HEK293 (cell line): ENCODE results near the gene BCL6B.
A peak's percentile ranks its signal among the peaks of the same experiment; 100 is the strongest.

Experiments
- CTCF ChIA-PET: fragments of 350-600 bp; formaldehyde crosslinking; extraction: SDS; loops from one replicate; lab custom pipeline; 2021; ENCODE audit warnings: antibody characterized with exemption; lab: Yijun Ruan, JAX
- POLR2A ChIA-PET: fragments of 300-600 bp; formaldehyde crosslinking; extraction: SDS; loops from one replicate; lab custom pipeline; 2020; ENCODE audit warnings: antibody characterized with exemption, inconsistent platforms; lab: Yijun Ruan, JAX
- H3K27ac ChIP-seq: fragments of 200-500 bp; sonication (Bioruptor generic); 2 replicates; pipeline ENCODE4 v1.5.1; 2014; ENCODE audit warnings: low read depth, low read length, control low read depth, inconsistent platforms; ENCODE audit errors: extremely low read depth
- H3K36me3 ChIP-seq, 2 experiments: fragments of 200-500 bp in 1 of 2; sonication (Bioruptor generic) in 1 of 2; 1 replicate in 1 of 2; 2 replicates in 1 of 2; pipeline ENCODE4 v1.5.1; 2014 to 2017; ENCODE audit warnings: inconsistent platforms in 2 of 2, low read length in 2 of 2; ENCODE audit not compliant: control insufficient read depth in 2 of 2, insufficient read depth in 1 of 2
- H3K4me1 ChIP-seq: fragments of 200-500 bp; sonication (Bioruptor generic); 2 replicates; pipeline ENCODE4 v1.5.1; 2014; ENCODE audit warnings: mild to moderate bottlenecking, low read length, inconsistent platforms; ENCODE audit not compliant: control insufficient read depth, insufficient read depth
- H3K4me3 ChIP-seq: 2 replicates; pipeline ENCODE4 v1.5.1; 2011; ENCODE audit warnings: low read depth, mild to moderate bottlenecking, control low read depth, low read length, moderate library complexity
- H3K9me3 ChIP-seq: fragments of 200-500 bp; sonication (Bioruptor generic); 2 replicates; pipeline ENCODE4 v1.5.1; 2014; ENCODE audit warnings: low read depth, low read length, inconsistent platforms; ENCODE audit not compliant: control insufficient read depth, insufficient read depth
- BCL11B ChIP-seq: fragments of 450-650 bp; formaldehyde crosslinking; IDR thresholded peaks from 2 replicates; pipeline ENCODE4 v1.5.1; 2016; ENCODE audit warnings: low read depth, missing biosample characterization, missing genetic modification characterization
- GLIS2 ChIP-seq: fragments of 450-650 bp; formaldehyde crosslinking; IDR thresholded peaks from 2 replicates; pipeline ENCODE4 v1.5.1; 2016; ENCODE audit warnings: missing biosample characterization, missing genetic modification characterization
- KLF16 ChIP-seq: fragments of 450-650 bp; formaldehyde crosslinking; IDR thresholded peaks from 2 replicates; pipeline ENCODE4 v1.5.1; 2017; ENCODE audit warnings: missing biosample characterization, missing genetic modification characterization
- REPIN1 ChIP-seq: fragments of 450-650 bp; formaldehyde crosslinking; IDR thresholded peaks from 2 replicates; pipeline ENCODE4 v1.5.1; 2017; ENCODE audit warnings: missing biosample characterization, missing genetic modification characterization, low read depth
- SCRT2 ChIP-seq: fragments of 450-650 bp; formaldehyde crosslinking; IDR thresholded peaks from 2 replicates; pipeline ENCODE4 v1.5.1; 2016; ENCODE audit warnings: missing biosample characterization, missing genetic modification characterization
- TCF7L2 ChIP-seq: IDR thresholded peaks from 2 replicates; pipeline ENCODE4 v1.6.1; 2011; ENCODE audit warnings: low read depth, mild to moderate bottlenecking, inconsistent platforms, low read length, moderate library complexity, borderline replicate concordance
- TRIM28 ChIP-seq: IDR thresholded peaks from 2 replicates; pipeline ENCODE4 v1.6.1; 2011; ENCODE audit warnings: low read length, control low read depth, borderline replicate concordance
- WT1 ChIP-seq: fragments of 450-650 bp; formaldehyde crosslinking; IDR thresholded peaks from 2 replicates; pipeline ENCODE4 v1.5.1; 2016; ENCODE audit warnings: missing biosample characterization, missing genetic modification characterization
- ZNF146 ChIP-seq: fragments of 450-650 bp; formaldehyde crosslinking; IDR thresholded peaks from 2 replicates; pipeline ENCODE4 v1.5.1; 2016; ENCODE audit warnings: missing biosample characterization, missing genetic modification characterization
- ZNF175 ChIP-seq: fragments of 450-650 bp; formaldehyde crosslinking; IDR thresholded peaks from 2 replicates; pipeline ENCODE4 v1.5.1; 2016; ENCODE audit warnings: missing biosample characterization, missing genetic modification characterization
- ZNF202 ChIP-seq: fragments of 450-650 bp; formaldehyde crosslinking; IDR thresholded peaks from 2 replicates; pipeline ENCODE4 v1.5.1; 2016; ENCODE audit warnings: missing biosample characterization, missing genetic modification characterization, borderline replicate concordance
- ZNF274 ChIP-seq, 2 experiments: fragments of 200-500 bp in 1 of 2; fragments of 450-650 bp in 1 of 2; sonication (Bioruptor generic) in 1 of 2; formaldehyde crosslinking in 1 of 2; IDR thresholded peaks; 2 replicates each; pipeline versions ENCODE4 v1.5.1 to v1.6.1; 2014 to 2016; ENCODE audit warnings: borderline replicate concordance in 1 of 2, inconsistent platforms in 1 of 2, low read length in 1 of 2, missing biosample characterization in 1 of 2, missing genetic modification characterization in 1 of 2
- ZNF335 ChIP-seq: fragments of 450-650 bp; formaldehyde crosslinking; conservative IDR thresholded peaks from 2 replicates; pipeline ENCODE4 v1.5.1; 2016; ENCODE audit warnings: missing biosample characterization, missing genetic modification characterization
- ZNF404 ChIP-seq: fragments of 450-650 bp; formaldehyde crosslinking; IDR thresholded peaks from 2 replicates; pipeline ENCODE4 v1.5.1; 2017; ENCODE audit warnings: missing biosample characterization, missing genetic modification characterization
- ZNF423 ChIP-seq: fragments of 450-650 bp; formaldehyde crosslinking; IDR thresholded peaks from 2 replicates; pipeline ENCODE4 v1.5.1; 2016; ENCODE audit warnings: missing biosample characterization, missing genetic modification characterization
- ZNF521 ChIP-seq: fragments of 450-650 bp; formaldehyde crosslinking; IDR thresholded peaks from 2 replicates; pipeline ENCODE4 v1.5.1; 2017; ENCODE audit warnings: missing biosample characterization, mild to moderate bottlenecking, missing genetic modification characterization
- ZNF558 ChIP-seq: fragments of 450-650 bp; formaldehyde crosslinking; IDR thresholded peaks from 2 replicates; pipeline ENCODE4 v1.5.1; 2016; ENCODE audit warnings: missing biosample characterization, missing genetic modification characterization
- ZNF571 ChIP-seq: fragments of 450-650 bp; formaldehyde crosslinking; IDR thresholded peaks from 2 replicates; pipeline ENCODE4 v1.5.0; 2017; ENCODE audit warnings: missing biosample characterization, missing genetic modification characterization
- ZNF623 ChIP-seq: fragments of 450-650 bp; formaldehyde crosslinking; IDR thresholded peaks from 2 replicates; pipeline ENCODE4 v1.5.1; 2016; ENCODE audit warnings: missing biosample characterization, missing genetic modification characterization
- ZNF843 ChIP-seq: fragments of 450-650 bp; formaldehyde crosslinking; IDR thresholded peaks from 2 replicates; pipeline ENCODE4 v1.5.1; 2016; ENCODE audit warnings: missing biosample characterization, missing genetic modification characterization
- TF ChIP-seq, protein P1 (sequence below): IDR thresholded peaks from 2 replicates; pipeline ENCODE4 v1.6.1; 2011; ENCODE audit warnings: mild to moderate bottlenecking, low read depth, low read length, borderline replicate concordance
- TF ChIP-seq, protein P2 (sequence below): fragments of 450-650 bp; formaldehyde crosslinking; IDR thresholded peaks from 2 replicates; pipeline ENCODE4 v1.5.1; 2016; ENCODE audit warnings: missing biosample characterization, missing genetic modification characterization
- TF ChIP-seq, protein P3 (sequence below): fragments of 450-650 bp; formaldehyde crosslinking; IDR thresholded peaks from 2 replicates; pipeline ENCODE4 v1.5.1; 2016; ENCODE audit warnings: missing biosample characterization, missing genetic modification characterization

Gene BCL6B

DNA sequence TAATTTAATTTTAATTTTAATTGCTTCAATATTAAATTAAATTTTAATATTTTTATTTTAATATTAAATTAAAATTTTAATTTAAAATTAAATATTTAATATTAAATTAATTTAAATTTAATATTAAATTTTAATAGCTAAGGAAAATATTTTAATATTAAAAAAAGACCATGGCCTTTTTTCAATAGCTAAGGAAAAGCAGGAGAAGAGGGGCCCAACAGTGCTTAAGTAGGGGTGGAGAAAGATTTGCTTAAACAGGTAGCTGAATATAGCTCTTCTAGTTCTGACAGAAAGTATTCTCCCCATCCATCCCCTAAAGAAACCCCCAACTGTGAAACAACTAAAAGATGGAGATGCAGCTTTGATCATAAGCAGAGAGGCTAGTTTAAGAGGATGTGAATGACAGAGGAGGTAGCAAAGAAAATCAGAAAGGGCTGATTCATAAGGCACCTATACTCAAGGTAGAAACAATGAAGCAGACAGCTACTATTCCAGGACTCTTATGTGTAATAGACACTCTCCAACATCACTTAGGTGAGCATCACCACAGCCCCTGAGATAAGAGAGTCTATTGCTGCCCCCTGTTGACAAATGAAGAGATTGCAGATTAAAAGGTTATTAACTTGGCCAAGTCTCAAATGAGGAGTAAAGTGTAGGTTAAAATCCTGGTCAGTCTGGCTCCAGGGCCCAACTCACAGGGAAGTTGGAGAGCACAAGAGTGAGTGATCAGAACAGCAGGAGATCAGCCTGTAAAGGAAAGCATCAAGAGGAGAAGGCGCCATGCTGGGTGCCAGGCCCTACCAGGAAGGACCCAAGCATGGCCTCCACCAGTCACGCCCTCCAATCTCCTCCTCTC is 18.2 kb upstream of the BCL6B start (continued):
- TF ChIP-seq SCRT2 (tag by site-specific recombination): no peak
- no peak for TF ChIP-seq KLF16 (tag by site-specific recombination)
- no peak for TF ChIP-seq ZNF146 (tag by site-specific recombination)
- TF ChIP-seq, protein P1, sequence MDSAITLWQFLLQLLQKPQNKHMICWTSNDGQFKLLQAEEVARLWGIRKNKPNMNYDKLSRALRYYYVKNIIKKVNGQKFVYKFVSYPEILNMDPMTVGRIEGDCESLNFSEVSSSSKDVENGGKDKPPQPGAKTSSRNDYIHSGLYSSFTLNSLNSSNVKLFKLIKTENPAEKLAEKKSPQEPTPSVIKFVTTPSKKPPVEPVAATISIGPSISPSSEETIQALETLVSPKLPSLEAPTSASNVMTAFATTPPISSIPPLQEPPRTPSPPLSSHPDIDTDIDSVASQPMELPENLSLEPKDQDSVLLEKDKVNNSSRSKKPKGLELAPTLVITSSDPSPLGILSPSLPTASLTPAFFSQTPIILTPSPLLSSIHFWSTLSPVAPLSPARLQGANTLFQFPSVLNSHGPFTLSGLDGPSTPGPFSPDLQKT: no peak
- TF ChIP-seq TRIM28: 0 out of 2 replicates have a peak, but pooled peaks have one; percentile 15
- no peak for TF ChIP-seq WT1 (tag by site-specific recombination)
- 0 out of 2 replicates have a peak, but pooled peaks have one; percentile 24 for TF ChIP-seq ZNF623
- peak; percentile 57 for TF ChIP-seq ZNF335 (tag by site-specific recombination)
- TF ChIP-seq TCF7L2: no peak

DNA sequence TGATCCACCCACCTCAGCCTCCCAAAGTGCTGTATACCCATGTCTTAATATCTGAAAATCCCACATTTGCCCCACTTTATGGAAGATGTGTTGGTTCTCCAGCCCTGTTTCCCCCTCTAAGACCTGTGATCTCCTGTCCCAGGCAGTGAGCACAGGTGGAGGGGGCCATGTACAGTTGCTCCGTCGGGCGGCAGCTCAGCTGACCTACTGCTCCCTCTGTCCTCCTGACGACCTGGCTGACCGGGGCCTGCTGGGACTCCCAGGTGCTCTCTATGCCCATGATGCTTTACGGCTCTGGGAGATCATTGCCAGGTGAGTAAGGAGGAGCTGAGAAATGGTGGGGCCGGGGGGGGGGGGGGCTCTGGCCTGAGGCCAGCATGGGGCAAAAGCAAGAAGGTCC is 17.1 kb upstream of the BCL6B start:
- ChIA-PET POLR2A (interaction anchor here (0.6 to 0.7 kb wide), 2 partner anchors 33 to 560 kb away, joined by 5 to 6 read pairs; no protein-coding TSS in a partner anchor), CTCF (interaction anchor here (0.9 to 8.7 kb wide), 9 partner anchors 12 to 339 kb away, joined by 4 to 169 read pairs (median 24); partner anchors contain the start of gene BCL6B)
- TF ChIP-seq ZNF175 (tag by site-specific recombination) (no peak), ZNF571 (tag by site-specific recombination) (no peak), GLIS2 (tag by site-specific recombination) (no peak), ZNF423 (tag by site-specific recombination) (no peak), ZNF202 (no peak), BCL11B (tag by site-specific recombination) (no peak), REPIN1 (tag by site-specific recombination) (no peak), ZNF558 (tag by site-specific recombination) (no peak), ZNF404 (tag by site-specific recombination) (no peak), ZNF521 (tag by site-specific recombination) (no peak), ZNF623 (no peak), ZNF843 (tag by site-specific recombination) (no peak), ZNF274 (IDR thresholded peaks at IDR 0.05; ENCODE audit: low read length) (no peak), ZNF274 (tag by site-specific recombination; IDR thresholded peaks at IDR 0.05; ENCODE audit: borderline replicate concordance) (no peak)
- TF ChIP-seq, protein P2, sequence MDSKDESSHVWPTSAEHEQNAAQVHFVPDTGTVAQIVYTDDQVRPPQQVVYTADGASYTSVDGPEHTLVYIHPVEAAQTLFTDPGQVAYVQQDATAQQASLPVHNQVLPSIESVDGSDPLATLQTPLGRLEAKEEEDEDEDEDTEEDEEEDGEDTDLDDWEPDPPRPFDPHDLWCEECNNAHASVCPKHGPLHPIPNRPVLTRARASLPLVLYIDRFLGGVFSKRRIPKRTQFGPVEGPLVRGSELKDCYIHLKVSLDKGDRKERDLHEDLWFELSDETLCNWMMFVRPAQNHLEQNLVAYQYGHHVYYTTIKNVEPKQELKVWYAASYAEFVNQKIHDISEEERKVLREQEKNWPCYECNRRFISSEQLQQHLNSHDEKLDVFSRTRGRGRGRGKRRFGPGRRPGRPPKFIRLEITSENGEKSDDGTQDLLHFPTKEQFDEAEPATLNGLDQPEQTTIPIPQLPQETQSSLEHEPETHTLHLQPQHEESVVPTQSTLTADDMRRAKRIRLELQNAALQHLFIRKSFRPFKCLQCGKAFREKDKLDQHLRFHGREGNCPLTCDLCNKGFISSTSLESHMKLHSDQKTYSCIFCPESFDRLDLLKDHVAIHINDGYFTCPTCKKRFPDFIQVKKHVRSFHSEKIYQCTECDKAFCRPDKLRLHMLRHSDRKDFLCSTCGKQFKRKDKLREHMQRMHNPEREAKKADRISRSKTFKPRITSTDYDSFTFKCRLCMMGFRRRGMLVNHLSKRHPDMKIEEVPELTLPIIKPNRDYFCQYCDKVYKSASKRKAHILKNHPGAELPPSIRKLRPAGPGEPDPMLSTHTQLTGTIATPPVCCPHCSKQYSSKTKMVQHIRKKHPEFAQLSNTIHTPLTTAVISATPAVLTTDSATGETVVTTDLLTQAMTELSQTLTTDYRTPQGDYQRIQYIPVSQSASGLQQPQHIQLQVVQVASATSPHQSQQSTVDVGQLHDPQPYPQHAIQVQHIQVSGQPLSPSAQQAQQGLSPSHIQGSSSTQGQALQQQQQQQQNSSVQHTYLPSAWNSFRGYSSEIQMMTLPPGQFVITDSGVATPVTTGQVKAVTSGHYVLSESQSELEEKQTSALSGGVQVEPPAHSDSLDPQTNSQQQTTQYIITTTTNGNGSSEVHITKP: no peak
- TF ChIP-seq, protein P3, sequence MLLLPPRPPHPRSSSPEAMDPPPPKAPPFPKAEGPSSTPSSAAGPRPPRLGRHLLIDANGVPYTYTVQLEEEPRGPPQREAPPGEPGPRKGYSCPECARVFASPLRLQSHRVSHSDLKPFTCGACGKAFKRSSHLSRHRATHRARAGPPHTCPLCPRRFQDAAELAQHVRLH (tag by site-specific recombination): no peak
- no peak overlapping the region for H3K4me3 ChIP-seq
- H3K4me1 ChIP-seq: no peaks in the 10 kb centered on the region
- no peak overlapping the region for H3K27ac ChIP-seq
- peaks cover 7 to 43% of the 10 kb centered on the region in 2 experiments for H3K36me3 ChIP-seq
- no peaks in the 10 kb centered on the region for H3K9me3 ChIP-seq
